ENCODE measurements around the gene RFX4. TPM values are rescaled to one million over a fixed set of nuclear protein-coding genes. Genes with fewer than 3 reads are reported as not detected.

RFX4 gene
- total and polyA plus RNA-seq, 10 of the 15 experiments (the other 5 are each of a cell fraction or from before 2014, with no cell fraction given), result 0.02 to 0.23 TPM; not detected in 8

DNA sequence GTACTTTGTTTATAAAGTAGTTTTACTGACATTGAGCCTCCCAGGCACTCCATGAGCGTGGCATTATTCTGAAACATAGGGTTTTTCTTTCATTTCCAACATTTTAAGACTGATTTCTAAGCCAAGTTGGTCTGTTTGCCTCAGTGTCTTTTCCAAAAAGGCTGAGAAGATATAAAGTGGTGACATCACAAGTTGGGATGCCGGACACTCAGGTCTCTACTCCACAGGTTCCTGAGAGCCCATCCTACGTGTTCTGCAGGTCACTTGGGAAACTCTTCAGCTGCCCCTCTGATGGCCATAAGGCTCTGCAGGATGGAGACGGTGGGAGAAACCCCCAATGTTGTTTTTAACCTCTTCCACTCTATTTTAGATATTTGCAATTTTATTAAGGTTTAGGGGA is 6.0 kb downstream of the RFX4 start:
- intact Hi-C loops (cut with micrococcal nuclease; ENCODE audit: unreplicated experiment), result no loop called here
- no peaks in the 10 kb centered on the region for H3K9me3 ChIP-seq (replicated peaks; ENCODE audit: control insufficient read depth, insufficient read depth, low read length)
- no peaks in the 10 kb centered on the region for H3K79me2 ChIP-seq (ENCODE audit: control insufficient read depth, insufficient read depth, low read length)
- ChIA-PET RAD21 (ENCODE audit: unreplicated experiment) (no interaction called here), SMC1A (ENCODE audit: uncharacterized antibody, unreplicated experiment) (interaction anchor here (0.7 kb wide), 1 partner anchor 162 kb away, joined by 3 read pairs; no protein-coding TSS in a partner anchor), CTCF (no interaction called here), POLR2A (no interaction called here)
- 12% methylated on average over 4 of the region's 4 CpGs for WGBS (ENCODE audit: insufficient coverage, insufficient replicate concordance, low lambda C conversion rate, missing lambda C conversion rate)
- H3K4me2 ChIP-seq (ENCODE audit: control insufficient read depth, insufficient read depth), result no peak overlapping the region
- no peaks in the 10 kb centered on the region for H3K36me3 ChIP-seq (ENCODE audit: control insufficient read depth in 2 of 2, insufficient read depth in 2 of 2, low read length in 1 of 2)
- TF ChIP-seq CBX5 (IDR thresholded peaks at IDR 0.05; ENCODE audit: low read depth) (no peak), NR2F1 (conservative IDR thresholded peaks at IDR 0.05) (no peak), ZNF274 (IDR thresholded peaks at IDR 0.05; ENCODE audit: insufficient read depth, insufficient read length) (no peak), PAX5 (IDR thresholded peaks at IDR 0.05; ENCODE audit: borderline replicate concordance, low read depth, low read length) (no peak), RBBP5 (conservative IDR thresholded peaks at IDR 0.05) (no peak), ELK1 (IDR thresholded peaks at IDR 0.05; ENCODE audit: low read depth, low read length) (no peak), SIN3A (IDR thresholded peaks at IDR 0.05; ENCODE audit: low read depth, low read length) (no peak)
- TF ChIP-seq, protein P1, sequence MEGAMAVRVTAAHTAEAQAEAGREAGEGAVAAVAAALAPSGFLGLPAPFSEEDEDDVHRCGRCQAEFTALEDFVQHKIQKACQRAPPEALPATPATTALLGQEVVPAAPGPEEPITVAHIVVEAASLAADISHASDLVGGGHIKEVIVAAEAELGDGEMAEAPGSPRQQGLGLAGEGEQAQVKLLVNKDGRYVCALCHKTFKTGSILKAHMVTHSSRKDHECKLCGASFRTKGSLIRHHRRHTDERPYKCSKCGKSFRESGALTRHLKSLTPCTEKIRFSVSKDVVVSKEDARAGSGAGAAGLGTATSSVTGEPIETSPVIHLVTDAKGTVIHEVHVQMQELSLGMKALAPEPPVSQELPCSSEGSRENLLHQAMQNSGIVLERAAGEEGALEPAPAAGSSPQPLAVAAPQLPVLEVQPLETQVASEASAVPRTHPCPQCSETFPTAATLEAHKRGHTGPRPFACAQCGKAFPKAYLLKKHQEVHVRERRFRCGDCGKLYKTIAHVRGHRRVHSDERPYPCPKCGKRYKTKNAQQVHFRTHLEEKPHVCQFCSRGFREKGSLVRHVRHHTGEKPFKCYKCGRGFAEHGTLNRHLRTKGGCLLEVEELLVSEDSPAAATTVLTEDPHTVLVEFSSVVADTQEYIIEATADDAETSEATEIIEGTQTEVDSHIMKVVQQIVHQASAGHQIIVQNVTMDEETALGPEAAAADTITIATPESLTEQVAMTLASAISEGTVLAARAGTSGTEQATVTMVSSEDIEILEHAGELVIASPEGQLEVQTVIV (IDR thresholded peaks at IDR 0.05; ENCODE audit: borderline replicate concordance, partially characterized antibody), result no peak
- DNase-seq (ENCODE audit: low read depth, low spot score) (no peak), ATAC-seq (no peak), FAIRE-seq (no peak)
- in situ Hi-C loops (cut with MboI), result no loop called here
- H3K4me3 ChIP-seq, result no peak overlapping the region
- H4K20me1 ChIP-seq (ENCODE audit: control insufficient read depth, insufficient read depth), result no peaks in the 10 kb centered on the region
- no peak overlapping the region for H2AFZ ChIP-seq (ENCODE audit: control insufficient read depth, low read depth, low read length)
- no TSS peak for BruUV-seq (replicated peaks)
- no peak overlapping the region for H3K9ac ChIP-seq (ENCODE audit: control insufficient read depth, insufficient read depth, low read length)
- peaks cover 12% of the 10 kb centered on the region in 2 experiments for H3K27me3 ChIP-seq (replicated peaks in 1 of 2; ENCODE audit: control insufficient read depth in 2 of 2, insufficient read depth in 2 of 2, low read length in 1 of 2)
- no peaks in the 10 kb centered on the region for H3K4me1 ChIP-seq (ENCODE audit: control insufficient read depth, insufficient read depth, low read length)
- H3K27ac ChIP-seq (ENCODE audit: control insufficient read depth, insufficient read depth), result no peak overlapping the region

Measured in GM12878 (cell line).